Ammon's horn (tissue), 1 donor: Measurements from ENCODE around the gene MYCN.
"Not testable (repeated sequence)": the region's sequence is repeated elsewhere in the genome, so short reads cannot be mapped to it uniquely, and the experiment has no call there.

Source experiments
- DNase-seq: peaks from one replicate; pipeline ENCODE4 v3.0.0-alpha.2; 2016; ENCODE audit warnings: low spot score

Gene MYCN

GRCh38 chr2:15907461-15908324, 32.7 kb upstream of the MYCN start:
- DNase-seq: no peak

- no peak for DNase-seq
Observed at GRCh38 chr2:15908371-15908770, 32.0 kb upstream of the MYCN start.

- DNase-seq: no peak
Observed at GRCh38 chr2:15909157-15909556, 31.2 kb upstream of the MYCN start.

GRCh38 chr2:15909736-15910135, 30.6 kb upstream of the MYCN start:
- DNase-seq: no peak

- not testable (repeated sequence) for DNase-seq
Observed at GRCh38 chr2:15911270-15911669, 29.1 kb upstream of the MYCN start.

- DNase-seq: no peak
Observed at GRCh38 chr2:15911686-15912085, 28.7 kb upstream of the MYCN start.

- DNase-seq: peak; percentile 37
Observed at GRCh38 chr2:15912203-15912602, 28.1 kb upstream of the MYCN start.

- no peak for DNase-seq
Observed at GRCh38 chr2:15913146-15913545, 27.2 kb upstream of the MYCN start.

- peak; percentile 58 for DNase-seq
Observed at GRCh38 chr2:15914596-15915385, 25.6 kb upstream of the MYCN start.

GRCh38 chr2:15915546-15915945, 24.8 kb upstream of the MYCN start:
- DNase-seq: not testable (repeated sequence)

- DNase-seq: no peak
Observed at GRCh38 chr2:15916336-15916735, 24.0 kb upstream of the MYCN start.

- no peak for DNase-seq
Observed at GRCh38 chr2:15918761-15919356, 21.5 kb upstream of the MYCN start.

- DNase-seq: no peak
Observed at GRCh38 chr2:15919716-15920434, 20.5 kb upstream of the MYCN start.

- no peak for DNase-seq
Observed at GRCh38 chr2:15920696-15921095, 19.7 kb upstream of the MYCN start.

GRCh38 chr2:15923597-15923996, 16.8 kb upstream of the MYCN start:
- no peak for DNase-seq

GRCh38 chr2:15925819-15926218, 14.5 kb upstream of the MYCN start:
- DNase-seq: no peak

- no peak for DNase-seq
Observed at GRCh38 chr2:15926252-15926651, 14.1 kb upstream of the MYCN start.

GRCh38 chr2:15927551-15928218, 12.7 kb upstream of the MYCN start:
- DNase-seq: no peak

GRCh38 chr2:15929008-15929407, 11.3 kb upstream of the MYCN start:
- DNase-seq: not testable (repeated sequence)

- no peak for DNase-seq
Observed at GRCh38 chr2:15929861-15930260, 10.5 kb upstream of the MYCN start.

- DNase-seq: no peak
Observed at GRCh38 chr2:15930589-15931318, 9.6 kb upstream of the MYCN start.
